SU-DHL-6 (cell line): Measurements from ENCODE around the gene SLC16A7.

Source experiments
- H2AFZ ChIP-seq: fragments of 200-600 bp; sonication (generic); 2 replicates; pipeline ENCODE4 v1.6.1; 2014; ENCODE audit warnings: low read depth, mild to moderate bottlenecking, moderate library complexity, mixed read lengths, antibody characterized with exemption, low read length; ENCODE audit not compliant: severe bottlenecking
- H3F3A ChIP-seq: fragments of 200-600 bp; shearing (Covaris generic); 2 replicates; pipeline ENCODE4 v1.6.0; 2016; ENCODE audit warnings: antibody characterized with exemption, mild to moderate bottlenecking; ENCODE audit not compliant: insufficient read depth
- H3K27ac ChIP-seq: fragments of 200-600 bp; sonication (generic); 2 replicates; pipeline ENCODE4 v1.5.1; 2016; ENCODE audit warnings: low read depth, mild to moderate bottlenecking, low read length, moderate library complexity, mixed read lengths
- H3K27me3 ChIP-seq: fragments of 200-600 bp; sonication (generic), shearing (Covaris generic); 2 replicates; pipeline ENCODE4 v1.6.0; 2014; ENCODE audit warnings: mild to moderate bottlenecking, low read length
- H3K36me3 ChIP-seq: fragments of 200-600 bp; sonication (generic); 2 replicates; pipeline ENCODE4 v1.6.1; 2014; ENCODE audit warnings: mild to moderate bottlenecking, low read length, mixed read lengths
- H3K4me2 ChIP-seq: fragments of 300-600, 200-600 bp; shearing (Covaris generic), sonication (generic); 2 replicates; pipeline ENCODE4 v1.6.0; 2014; ENCODE audit warnings: low read length, low read depth, mild to moderate bottlenecking; ENCODE audit not compliant: poor library complexity, severe bottlenecking
- H3K4me3 ChIP-seq: fragments of 200-600 bp; sonication (generic); 2 replicates; pipeline ENCODE4 v1.5.1; 2014; ENCODE audit warnings: antibody characterized with exemption, low read length, mild to moderate bottlenecking, mixed read lengths; ENCODE audit not compliant: insufficient read depth, poor library complexity, severe bottlenecking
- H3K79me2 ChIP-seq: fragments of 200-600 bp; sonication (generic); 2 replicates; pipeline ENCODE4 v1.6.1; 2014; ENCODE audit warnings: mild to moderate bottlenecking, low read length, moderate library complexity; ENCODE audit not compliant: insufficient read depth
- H3K9ac ChIP-seq: fragments of 200-600 bp; sonication (generic); 2 replicates; pipeline ENCODE4 v1.7.0; 2014; ENCODE audit warnings: mild to moderate bottlenecking, low read length
- H3K9me2 ChIP-seq: fragments of 200-600 bp; sonication (generic); replicated peaks from 2 replicates; pipeline ENCODE4 v1.6.1; 2014; ENCODE audit warnings: low read length; ENCODE audit not compliant: insufficient read depth
- H3K9me3 ChIP-seq: fragments of 200-600 bp; sonication (generic); 2 replicates; pipeline ENCODE4 v1.6.1; 2014; ENCODE audit warnings: low read length, mixed read lengths; ENCODE audit not compliant: insufficient read depth
- H4K20me1 ChIP-seq: fragments of 200-600 bp; sonication (generic); 2 replicates; pipeline ENCODE4 v1.6.1; 2014; ENCODE audit warnings: low read depth, mild to moderate bottlenecking, antibody characterized with exemption, low read length, moderate library complexity, mixed read lengths
- CTCF ChIP-seq: fragments of 200-600 bp; sonication (generic); IDR thresholded peaks from one replicate; pipeline ENCODE4 v1.5.1; 2017; ENCODE audit warnings: antibody characterized with exemption, mild to moderate bottlenecking, low read length, moderate library complexity; ENCODE audit not compliant: insufficient read depth, poor library complexity, severe bottlenecking
- EZH2phosphoT487 ChIP-seq: fragments of 200-600 bp; sonication (generic), shearing (Covaris generic); conservative IDR thresholded peaks from 2 replicates; pipeline ENCODE4 v1.6.1; 2018; ENCODE audit warnings: mild to moderate bottlenecking, antibody characterized with exemption, low read length, moderate library complexity, mixed read lengths

The SLC16A7 gene

GRCh38 chr12:59594943-59595500 is 807 bp upstream of the SLC16A7 start:
- Histone ChIP-seq H3K36me3 (peaks cover 4% of the 10 kb centered on the region; the same call in 1 of the 2 replicates), H4K20me1 (no peaks in the 10 kb centered on the region), H3K79me2 (peaks cover 31% of the 10 kb centered on the region), H3K9me2 (no peaks in the 10 kb centered on the region), H3K27ac (peak overlapping the region; percentile 95), H3K9ac (peak overlapping the region; percentile 98), H2AFZ (peak overlapping the region; percentile 91), H3F3A (peaks cover 21% of the 10 kb centered on the region), H3K27me3 (no peaks in the 10 kb centered on the region), H3K4me3 (peak overlapping the region; percentile 79), H3K4me2 (peak overlapping the region; percentile 84), H3K9me3 (no peaks in the 10 kb centered on the region)
- no peak for TF ChIP-seq CTCF
- TF ChIP-seq EZH2phosphoT487 = no peak

- peaks cover 7% of the 10 kb centered on the region; the same call in 1 of the 2 replicates for H3K36me3 ChIP-seq
- H4K20me1 ChIP-seq = no peaks in the 10 kb centered on the region
- peaks cover 36% of the 10 kb centered on the region for H3K79me2 ChIP-seq
- H3K27ac ChIP-seq = peak overlapping the region; percentile 95
- peak overlapping the region; percentile 84 for H3K4me2 ChIP-seq
- peaks cover 21% of the 10 kb centered on the region for H3F3A ChIP-seq
- peak overlapping the region; percentile 98 for H3K9ac ChIP-seq
- H3K4me3 ChIP-seq = peak overlapping the region; percentile 79
- H3K9me2 ChIP-seq = no peaks in the 10 kb centered on the region
- TF ChIP-seq CTCF = no peak
- no peak for TF ChIP-seq EZH2phosphoT487
- H3K27me3 ChIP-seq = no peaks in the 10 kb centered on the region
- H2AFZ ChIP-seq = peak overlapping the region; percentile 91
- H3K9me3 ChIP-seq = no peaks in the 10 kb centered on the region
Observed at GRCh38 chr12:59595565-59595882, 305 bp upstream of the SLC16A7 start.

- peak overlapping the region; percentile 84 for H3K4me2 ChIP-seq
- H3K27ac ChIP-seq = peak overlapping the region; percentile 95
- peaks cover 10% of the 10 kb centered on the region; the same call in 1 of the 2 replicates for H3K36me3 ChIP-seq
- H2AFZ ChIP-seq = peak overlapping the region; percentile 89
- no peaks in the 10 kb centered on the region for H3K27me3 ChIP-seq
- H3K4me3 ChIP-seq = peak overlapping the region; percentile 74
- TF ChIP-seq EZH2phosphoT487 (no peak), CTCF (no peak)
- H3K9me3 ChIP-seq = no peaks in the 10 kb centered on the region
- H3K9me2 ChIP-seq = no peaks in the 10 kb centered on the region
- H3F3A ChIP-seq = peaks cover 21% of the 10 kb centered on the region
- peaks cover 51% of the 10 kb centered on the region for H3K79me2 ChIP-seq
- no peaks in the 10 kb centered on the region for H4K20me1 ChIP-seq
- H3K9ac ChIP-seq = peak overlapping the region; percentile 98
Observed at GRCh38 chr12:59597385-59597781, 1.6 kb downstream of the SLC16A7 start.
